Bronchial epithelial cell (primary cell): Measurements from ENCODE around the gene SCN8A. TPM values are rescaled to one million over a fixed set of nuclear protein-coding genes. Genes with fewer than 3 reads are reported as not detected.

ENCODE experiments used
- DNase-seq: peaks from one replicate; pipeline ENCODE4 v3.0.0-alpha.2; 2010; ENCODE audit warnings: low read depth
- FAIRE-seq: peaks from 2 replicates; lab custom pipeline; 2011; peaks lifted over from hg19 to GRCh38; lab: Jason Lieb, UNC
- H3K27me3 ChIP-seq: 2 replicates; pipeline ENCODE4 v1.5.1; 2011; ENCODE audit warnings: low read length; ENCODE audit not compliant: control insufficient read depth, insufficient read depth
- H3K36me3 ChIP-seq: 2 replicates; pipeline ENCODE4 v1.5.1; 2011; ENCODE audit warnings: low read length; ENCODE audit not compliant: control insufficient read depth, insufficient read depth
- H3K4me3 ChIP-seq: 2 replicates; pipeline ENCODE4 v1.5.1; 2011; ENCODE audit warnings: mild to moderate bottlenecking, low read depth, low read length, control low read depth
- total RNA-seq: library from RNA; depleted of rRNA; stranded (reverse); fragments of >200 nt; gene quantifications from 2 replicates; pipeline ENCODE4 v1.2.1, GENCODE V29; 2014
- TF ChIP-seq, protein P1 (sequence below): IDR thresholded peaks from 2 replicates; pipeline ENCODE4 v1.5.1; 2011; ENCODE audit warnings: mild to moderate bottlenecking, moderate library complexity, low read length, control low read depth, inconsistent platforms; ENCODE audit not compliant: insufficient read depth, severe bottlenecking

The SCN8A gene
- total RNA-seq, 1 donor from 2014 or later = under 0.01 TPM

DNA sequence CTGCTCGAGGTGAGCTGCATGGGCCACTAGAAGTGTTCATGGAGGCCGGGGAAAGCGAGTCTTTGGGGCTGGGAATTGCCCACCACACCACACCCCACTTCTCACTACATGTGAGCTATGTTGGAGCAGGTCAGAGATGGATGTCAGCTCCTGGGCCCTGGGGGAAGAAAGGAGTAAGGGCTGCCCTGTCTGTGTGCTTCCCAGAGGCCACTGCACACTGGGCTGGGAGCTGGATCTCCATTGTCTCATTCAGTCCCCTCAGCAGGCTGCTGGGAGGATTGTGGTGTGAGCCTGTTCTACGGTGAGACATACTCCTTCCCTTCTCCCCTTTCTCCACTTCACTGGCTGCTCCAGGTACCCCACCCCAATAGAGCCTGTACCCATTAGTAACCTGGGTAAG is 247.0 kb downstream of the SCN8A start:
- H3K36me3 ChIP-seq = no peaks in the 10 kb centered on the region
- H3K27me3 ChIP-seq = peaks cover 18% of the 10 kb centered on the region
- TF ChIP-seq, protein P1, sequence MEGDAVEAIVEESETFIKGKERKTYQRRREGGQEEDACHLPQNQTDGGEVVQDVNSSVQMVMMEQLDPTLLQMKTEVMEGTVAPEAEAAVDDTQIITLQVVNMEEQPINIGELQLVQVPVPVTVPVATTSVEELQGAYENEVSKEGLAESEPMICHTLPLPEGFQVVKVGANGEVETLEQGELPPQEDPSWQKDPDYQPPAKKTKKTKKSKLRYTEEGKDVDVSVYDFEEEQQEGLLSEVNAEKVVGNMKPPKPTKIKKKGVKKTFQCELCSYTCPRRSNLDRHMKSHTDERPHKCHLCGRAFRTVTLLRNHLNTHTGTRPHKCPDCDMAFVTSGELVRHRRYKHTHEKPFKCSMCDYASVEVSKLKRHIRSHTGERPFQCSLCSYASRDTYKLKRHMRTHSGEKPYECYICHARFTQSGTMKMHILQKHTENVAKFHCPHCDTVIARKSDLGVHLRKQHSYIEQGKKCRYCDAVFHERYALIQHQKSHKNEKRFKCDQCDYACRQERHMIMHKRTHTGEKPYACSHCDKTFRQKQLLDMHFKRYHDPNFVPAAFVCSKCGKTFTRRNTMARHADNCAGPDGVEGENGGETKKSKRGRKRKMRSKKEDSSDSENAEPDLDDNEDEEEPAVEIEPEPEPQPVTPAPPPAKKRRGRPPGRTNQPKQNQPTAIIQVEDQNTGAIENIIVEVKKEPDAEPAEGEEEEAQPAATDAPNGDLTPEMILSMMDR = no peak

DNA sequence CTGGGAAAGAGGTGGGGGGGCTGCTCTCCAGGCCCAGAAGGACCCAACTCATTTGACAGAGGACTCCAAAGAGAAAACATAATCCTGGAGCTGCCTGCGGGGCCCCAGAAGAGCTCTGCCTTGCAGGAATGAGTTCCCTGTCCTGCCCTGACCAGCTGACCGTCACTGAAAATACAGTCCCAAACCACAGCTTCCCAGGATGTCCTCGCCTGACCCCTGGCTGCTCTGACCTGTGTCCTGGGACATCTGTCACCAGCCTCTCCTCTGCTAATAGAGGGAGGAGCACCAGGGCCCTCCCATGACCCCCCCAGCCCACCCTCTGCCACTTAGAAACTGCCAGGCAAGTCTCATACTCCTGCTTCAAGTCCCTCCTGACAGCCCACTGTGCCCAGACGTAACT is 247.7 kb downstream of the SCN8A start:
- peaks cover 21% of the 10 kb centered on the region for H3K27me3 ChIP-seq
- FAIRE-seq = no peak
- TF ChIP-seq, protein P1 = no peak
- H3K4me3 ChIP-seq = no peak overlapping the region
- no peak for DNase-seq
- H3K36me3 ChIP-seq = no peaks in the 10 kb centered on the region

More for the DNA sequence above, 247.0 kb downstream of the SCN8A start:
- DNase-seq (no peak), FAIRE-seq (no peak)
- no peak overlapping the region for H3K4me3 ChIP-seq

DNA sequence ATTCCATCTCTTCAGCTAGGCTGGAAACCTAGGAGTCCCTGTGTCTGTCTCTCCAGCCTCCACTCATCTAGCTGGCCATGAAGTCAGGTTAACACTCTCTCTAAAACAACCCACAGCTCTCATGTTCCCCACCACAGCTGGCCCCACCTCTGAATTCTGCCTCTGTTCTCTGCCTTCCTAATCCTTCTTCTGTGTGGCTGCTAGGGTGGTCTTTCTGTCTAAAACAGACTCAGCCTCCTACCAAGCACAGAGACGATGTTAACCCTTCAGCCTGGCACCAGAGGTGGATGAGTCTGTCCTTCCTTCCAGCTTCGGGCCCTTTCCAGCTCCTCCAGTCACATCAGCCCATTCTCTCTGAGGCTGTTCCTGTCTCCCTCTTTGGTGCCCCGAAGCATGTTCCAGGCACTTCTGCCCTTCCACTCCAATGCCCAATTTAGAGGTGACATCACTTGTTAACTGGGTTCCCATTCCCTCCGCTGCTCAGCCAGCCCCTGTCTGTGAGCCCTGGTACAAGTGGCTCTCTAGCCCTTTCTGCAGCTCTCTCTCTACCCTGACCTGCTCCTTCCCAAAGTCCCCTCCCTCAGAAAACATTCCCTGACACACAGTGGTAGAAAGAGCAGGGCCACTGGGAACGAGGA is 248.4 kb downstream of the SCN8A start:
- Histone ChIP-seq H3K36me3 (no peaks in the 10 kb centered on the region), H3K27me3 (peaks cover 24% of the 10 kb centered on the region), H3K4me3 (no peak overlapping the region)
- DNase-seq (no peak), FAIRE-seq (no peak)
- TF ChIP-seq, protein P1 = no peak

DNA sequence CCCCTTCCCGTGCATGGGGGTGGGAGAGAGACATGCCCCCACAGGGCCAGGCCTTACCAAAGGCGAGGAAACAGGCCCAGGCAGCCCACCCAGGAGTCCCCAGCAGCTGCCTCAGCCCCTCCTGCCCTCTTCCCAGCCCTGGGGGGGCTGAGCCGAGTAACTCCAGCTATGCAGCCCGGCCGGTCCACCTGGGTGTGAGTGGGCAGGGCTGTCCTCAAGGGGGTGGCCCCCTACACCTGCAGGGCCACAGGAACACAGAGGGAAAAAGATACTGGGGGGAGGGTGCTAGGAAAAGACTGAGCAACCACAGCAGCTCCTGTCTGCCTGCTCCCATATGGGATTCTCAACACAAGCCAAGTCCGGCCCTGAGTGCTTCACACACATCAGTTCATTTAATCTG is 249.9 kb downstream of the SCN8A start:
- TF ChIP-seq, protein P1 = no peak
- no peak for DNase-seq
- no peak for FAIRE-seq
- H3K36me3 ChIP-seq = no peaks in the 10 kb centered on the region
- no peak overlapping the region for H3K4me3 ChIP-seq
- H3K27me3 ChIP-seq = peaks cover 33% of the 10 kb centered on the region

DNA sequence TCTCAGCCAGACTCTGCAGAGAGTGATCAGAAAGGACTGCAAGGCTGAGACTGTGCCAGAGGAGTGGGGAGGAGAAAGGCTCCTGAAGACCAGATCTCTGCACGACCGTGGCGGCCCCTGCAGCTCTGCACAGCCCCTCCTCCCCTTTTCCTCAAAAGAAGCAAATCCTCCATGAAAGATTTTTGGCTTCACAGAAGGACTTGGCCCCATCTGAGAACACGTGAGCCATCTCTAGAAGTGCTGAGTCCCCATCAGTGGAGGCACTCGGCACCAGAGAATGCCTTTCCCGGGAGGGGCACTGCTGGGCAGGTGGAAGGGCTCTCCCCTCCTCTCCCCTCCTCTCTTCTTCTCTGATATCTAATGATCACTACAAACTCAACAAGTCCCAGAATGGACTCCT is 250.7 kb downstream of the SCN8A start:
- no peaks in the 10 kb centered on the region for H3K36me3 ChIP-seq
- no peak overlapping the region for H3K4me3 ChIP-seq
- peaks cover 40% of the 10 kb centered on the region for H3K27me3 ChIP-seq
- TF ChIP-seq, protein P1 = no peak
- DNase-seq (no peak), FAIRE-seq (no peak)

DNA sequence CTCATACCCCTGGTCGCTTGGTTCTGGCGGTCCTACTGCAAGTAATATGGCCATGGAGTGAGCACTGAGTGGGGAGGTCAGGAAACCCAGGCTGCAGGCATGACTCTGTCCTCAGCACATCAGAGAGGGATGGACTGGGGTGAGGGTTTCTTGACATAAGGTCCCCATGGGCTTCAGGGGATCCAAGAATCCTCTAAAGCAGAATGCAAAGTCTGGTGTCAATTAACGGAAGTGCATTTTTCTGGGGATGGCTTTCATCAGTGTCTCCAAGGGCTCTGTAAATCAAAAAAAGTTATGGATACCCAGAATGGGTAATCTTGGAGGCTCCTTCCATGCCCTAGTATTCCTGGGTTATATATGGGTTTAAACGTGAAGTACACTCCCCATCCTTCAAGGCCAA is 253.8 kb downstream of the SCN8A start:
- TF ChIP-seq, protein P1 = no peak
- H3K27me3 ChIP-seq = peaks cover 47% of the 10 kb centered on the region
- H3K36me3 ChIP-seq = no peaks in the 10 kb centered on the region
- H3K4me3 ChIP-seq = no peak overlapping the region
- no peak for DNase-seq
- FAIRE-seq = no peak
